GM10248 (cell line): ENCODE results near the gene AGPAT4.

Experiments used
- CTCF ChIA-PET: fragments of 300-600 bp; sonication (Branson Sonifier 250); formaldehyde crosslinking; extraction: SDS; loops from one replicate; lab custom pipeline; 2021; ENCODE audit warnings: antibody characterized with exemption; lab: Yijun Ruan, JAX
- POLR2A ChIA-PET: fragments of 350-650 bp; sonication (Branson Sonifier 250); formaldehyde crosslinking; extraction: SDS; loops from one replicate; lab custom pipeline; 2020; ENCODE audit warnings: antibody characterized with exemption; lab: Yijun Ruan, JAX
- DNase-seq: peaks from one replicate; pipeline ENCODE4 v3.0.0; 2012; ENCODE audit errors: extremely low spot score
- TF ChIP-seq, protein P1 (sequence below): IDR thresholded peaks from 2 replicates; pipeline ENCODE4 v1.5.1; 2012; ENCODE audit warnings: mild to moderate bottlenecking, low read depth; ENCODE audit errors: extremely low read depth, missing control alignments, control extremely low read depth

AGPAT4 gene

DNA sequence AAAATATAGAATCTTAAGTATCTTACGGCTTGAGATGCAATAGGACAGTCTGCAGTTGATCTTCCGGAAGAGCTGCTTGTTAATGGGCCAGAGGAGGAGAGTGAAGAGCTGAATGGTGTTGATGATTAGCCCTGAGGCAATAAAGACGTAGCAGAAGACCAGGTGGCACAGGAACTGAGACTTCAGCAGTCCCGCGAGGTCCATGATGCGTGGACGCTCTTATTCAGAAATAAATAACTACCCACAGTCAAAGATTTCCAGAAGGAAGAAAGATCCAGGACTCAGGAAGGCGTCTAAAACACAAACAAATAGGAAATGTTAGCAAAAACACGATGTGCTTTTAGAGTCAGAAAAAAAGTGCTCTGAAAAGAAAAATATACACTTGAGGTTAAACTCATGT lies 41.9 kb downstream of the AGPAT4 start:
- ChIA-PET POLR2A (no interaction called here), CTCF (interaction anchor here (1.4 to 2.5 kb wide), 2 partner anchors 11 to 142 kb away, joined by 3 to 5 read pairs; no protein-coding TSS in a partner anchor)
- no peak for DNase-seq
- TF ChIP-seq, protein P1, sequence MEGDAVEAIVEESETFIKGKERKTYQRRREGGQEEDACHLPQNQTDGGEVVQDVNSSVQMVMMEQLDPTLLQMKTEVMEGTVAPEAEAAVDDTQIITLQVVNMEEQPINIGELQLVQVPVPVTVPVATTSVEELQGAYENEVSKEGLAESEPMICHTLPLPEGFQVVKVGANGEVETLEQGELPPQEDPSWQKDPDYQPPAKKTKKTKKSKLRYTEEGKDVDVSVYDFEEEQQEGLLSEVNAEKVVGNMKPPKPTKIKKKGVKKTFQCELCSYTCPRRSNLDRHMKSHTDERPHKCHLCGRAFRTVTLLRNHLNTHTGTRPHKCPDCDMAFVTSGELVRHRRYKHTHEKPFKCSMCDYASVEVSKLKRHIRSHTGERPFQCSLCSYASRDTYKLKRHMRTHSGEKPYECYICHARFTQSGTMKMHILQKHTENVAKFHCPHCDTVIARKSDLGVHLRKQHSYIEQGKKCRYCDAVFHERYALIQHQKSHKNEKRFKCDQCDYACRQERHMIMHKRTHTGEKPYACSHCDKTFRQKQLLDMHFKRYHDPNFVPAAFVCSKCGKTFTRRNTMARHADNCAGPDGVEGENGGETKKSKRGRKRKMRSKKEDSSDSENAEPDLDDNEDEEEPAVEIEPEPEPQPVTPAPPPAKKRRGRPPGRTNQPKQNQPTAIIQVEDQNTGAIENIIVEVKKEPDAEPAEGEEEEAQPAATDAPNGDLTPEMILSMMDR: no peak

DNA sequence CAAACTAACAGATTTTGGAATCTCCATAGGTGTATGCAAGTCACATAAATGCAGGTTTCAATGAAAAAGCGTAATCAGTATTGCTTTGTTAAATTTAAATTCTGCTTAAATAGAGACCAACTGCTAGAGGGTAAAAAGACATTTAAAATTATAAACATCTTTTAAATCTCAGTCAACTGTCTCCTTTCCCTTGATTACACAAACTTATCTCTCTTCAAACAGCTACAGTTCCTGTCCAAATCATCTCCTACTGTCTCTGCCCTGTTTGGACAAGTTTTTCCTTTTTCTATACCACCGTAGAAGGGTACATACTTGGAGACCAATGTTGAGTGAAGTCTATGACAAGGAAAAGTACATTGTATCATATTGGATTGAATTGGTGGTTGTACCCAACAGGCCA lies 43.5 kb downstream of the AGPAT4 start:
- ChIA-PET POLR2A (no interaction called here), CTCF (interaction anchor here (2.5 kb wide), 1 partner anchor 13 kb away, joined by 5 read pairs; no protein-coding TSS in a partner anchor)

DNA sequence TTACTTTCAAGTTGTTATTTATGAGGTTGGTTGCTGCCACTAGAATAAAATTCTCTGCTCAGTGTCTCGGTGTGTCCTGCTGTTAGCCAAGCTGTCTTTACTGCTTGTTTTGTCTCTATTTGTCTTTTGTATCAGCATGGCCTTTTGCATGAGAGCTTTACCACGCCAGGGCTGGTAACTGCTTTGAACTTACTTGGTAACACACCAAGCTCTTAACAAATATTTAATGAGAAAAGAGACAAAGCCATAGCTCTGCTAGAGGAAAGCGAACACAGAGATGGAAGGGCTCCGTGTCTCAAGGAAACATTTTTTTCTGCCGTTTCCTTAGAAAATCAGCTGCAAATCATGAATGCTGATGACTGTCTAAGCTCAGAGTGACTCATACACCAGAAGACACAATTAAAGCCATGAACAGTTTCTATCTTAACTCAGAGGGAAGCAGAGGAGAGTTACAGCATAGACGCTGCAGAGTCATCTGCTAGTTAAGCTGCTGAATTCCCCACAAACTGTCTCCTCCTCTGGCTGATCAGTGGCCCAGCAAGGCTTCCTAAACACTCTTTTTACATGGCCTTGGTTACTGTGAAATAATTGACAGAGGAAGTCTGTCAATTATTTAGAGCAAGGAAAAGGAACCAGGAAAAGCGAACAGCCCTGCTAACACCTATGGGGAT lies 44.8 kb downstream of the AGPAT4 start:
- ChIA-PET POLR2A (no interaction called here), CTCF (interaction anchor here (0.9 kb wide), 2 partner anchors 49 to 89 kb away, joined by 3 to 4 read pairs; no protein-coding TSS in a partner anchor)
- peak; percentile 31 for DNase-seq
- TF ChIP-seq, protein P1: no peak

More for the DNA sequence above, 43.5 kb downstream of the AGPAT4 start:
- TF ChIP-seq, protein P1: no peak
- no peak for DNase-seq

DNA sequence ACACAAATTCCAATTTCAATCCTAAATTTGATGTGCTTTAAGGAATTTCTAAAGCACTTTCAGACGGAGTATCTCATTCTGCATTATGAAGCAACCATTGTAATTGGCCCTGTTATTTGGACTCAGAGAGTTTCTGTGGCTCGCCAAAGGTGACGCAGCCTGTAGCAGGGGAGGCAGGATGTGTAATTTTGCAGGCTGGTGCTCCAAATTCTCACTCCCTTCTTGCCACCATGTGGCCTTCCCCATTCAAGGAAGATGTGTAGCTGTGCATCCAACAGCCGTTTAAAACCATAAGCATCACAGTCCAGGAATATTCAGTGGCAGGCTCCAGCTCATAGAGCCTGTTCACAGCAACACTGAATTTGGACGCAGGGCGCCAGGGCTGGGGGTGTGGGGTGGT lies 45.8 kb downstream of the AGPAT4 start:
- TF ChIP-seq, protein P1: no peak
- ChIA-PET CTCF (interaction anchor here (1.1 kb wide), 1 partner anchor 13 kb away, joined by 3 read pairs; no protein-coding TSS in a partner anchor), POLR2A (no interaction called here)
- no peak for DNase-seq

DNA sequence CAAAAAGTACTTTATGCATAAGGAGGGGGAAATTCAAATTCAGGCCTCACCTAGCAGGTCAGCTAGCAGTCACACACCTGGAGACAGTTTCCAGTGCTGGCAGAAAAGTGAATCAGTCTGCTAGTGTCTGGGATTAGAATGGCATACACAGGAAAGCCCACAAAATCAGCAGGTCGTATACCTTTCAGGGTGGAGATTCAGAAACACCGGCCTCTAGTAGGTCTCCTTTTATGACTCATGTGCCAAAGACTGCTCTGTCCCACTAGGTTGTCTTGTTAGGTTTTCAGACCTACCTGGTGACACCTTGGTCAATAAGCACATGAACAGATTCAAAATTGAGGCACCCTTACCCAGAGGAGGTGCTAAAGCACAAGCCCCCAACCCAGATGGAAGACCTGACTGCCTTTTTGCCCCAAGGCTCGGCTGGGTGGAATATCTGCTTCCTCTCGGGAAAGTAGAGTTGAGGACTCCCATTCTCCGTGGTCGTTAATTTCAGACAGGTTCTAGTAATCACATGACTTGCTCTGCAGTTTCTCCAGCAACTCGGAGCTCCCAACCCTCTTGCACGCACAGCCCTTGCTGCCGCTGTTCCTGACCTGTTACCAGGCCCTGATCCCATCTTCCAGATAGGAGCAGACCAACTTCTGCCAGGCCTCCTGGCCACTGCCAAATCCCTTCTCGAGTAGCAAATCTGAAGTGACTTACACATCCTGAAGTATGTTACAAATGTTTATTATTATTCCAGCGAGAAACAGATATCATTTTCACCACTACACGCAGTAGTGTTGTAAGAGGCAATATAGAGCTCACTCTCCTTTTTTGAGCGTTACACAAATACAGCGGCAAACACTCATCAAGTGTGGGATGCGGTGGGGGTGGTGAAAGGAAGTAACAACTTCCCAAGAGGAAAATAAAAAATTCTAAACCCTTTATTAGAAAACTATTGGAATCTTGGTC lies 46.6 kb downstream of the AGPAT4 start:
- POLR2A ChIA-PET: no interaction called here
- TF ChIP-seq, protein P1: no peak
- no peak for DNase-seq
- CTCF ChIA-PET: interaction anchor here (0.9 to 1.4 kb wide), 4 partner anchors 8 to 146 kb away, joined by 3 to 5 read pairs (median 4); no protein-coding TSS in a partner anchor

DNA sequence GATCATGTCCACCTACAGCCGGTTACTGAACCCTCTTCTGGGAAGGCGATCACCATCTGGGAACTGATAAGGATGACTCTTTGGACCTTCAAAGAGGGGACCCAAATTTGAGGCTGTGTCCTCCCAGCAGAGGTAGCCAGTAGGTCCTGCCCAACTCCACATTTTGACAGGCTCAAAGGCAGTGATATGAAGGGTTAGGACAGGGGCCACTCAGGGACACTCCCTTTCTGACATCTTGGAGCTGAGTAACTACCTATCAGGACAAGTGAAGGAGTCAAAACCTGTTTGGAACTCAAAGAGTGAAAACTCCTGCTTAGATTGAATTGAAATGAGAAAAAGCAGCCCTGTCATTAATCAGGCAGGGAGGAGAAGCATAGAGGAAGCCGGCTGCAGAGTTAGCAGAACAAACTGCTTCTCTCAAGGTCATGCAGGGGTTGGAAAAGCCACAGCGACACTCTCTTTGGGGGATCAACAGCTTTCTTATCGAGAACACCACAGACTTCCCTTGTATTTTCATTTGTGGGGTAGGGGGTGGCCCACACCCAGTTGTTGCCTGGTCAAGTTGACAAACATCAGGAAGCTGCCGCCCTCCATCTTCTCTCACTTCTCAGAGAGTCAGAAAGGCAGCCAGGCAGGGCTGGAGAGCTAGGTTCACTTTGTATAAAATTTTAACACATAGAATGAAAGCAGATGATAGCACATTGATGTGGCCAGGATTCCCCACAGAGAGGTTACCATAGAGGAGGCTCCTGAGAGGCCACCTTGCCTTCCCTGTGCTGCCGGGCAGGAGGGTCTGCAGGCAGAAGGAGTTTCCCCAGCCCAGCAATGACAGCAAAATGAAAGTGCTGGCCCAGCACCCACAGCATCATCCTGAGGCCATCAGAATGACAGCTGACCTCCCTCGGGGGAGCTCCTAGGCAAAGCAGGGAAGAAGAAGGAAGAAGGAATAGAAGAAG lies 47.6 kb downstream of the AGPAT4 start:
- TF ChIP-seq, protein P1: no peak
- DNase-seq: peak; percentile 32
- POLR2A ChIA-PET: no interaction called here
- CTCF ChIA-PET: interaction anchor here (0.9 to 1.4 kb wide), 3 partner anchors 8 to 147 kb away, joined by 3 to 5 read pairs (median 4); no protein-coding TSS in a partner anchor
